Loucy (cell line): Measurements from ENCODE around the gene PSMB5.

Experiments used
- CTCF ChIP-seq: fragments of 200-600 bp; sonication (generic); conservative IDR thresholded peaks from 2 replicates; pipeline ENCODE4 v1.5.1; 2014; ENCODE audit warnings: mild to moderate bottlenecking, antibody characterized with exemption, low read length
- EZH2phosphoT487 ChIP-seq: fragments of 200-600 bp; IDR thresholded peaks from 2 replicates; pipeline ENCODE4 v1.6.1; 2018; ENCODE audit warnings: antibody characterized with exemption, mild to moderate bottlenecking, moderate library complexity, borderline replicate concordance

GRCh38 chr14:22976620-22977433 is 57.9 kb downstream of the PSMB5 start:
- TF ChIP-seq CTCF (no peak), EZH2phosphoT487 (no peak)
